Urinary bladder (tissue), 4 donors: ENCODE data around the gene NSFL1C. TPM values are rescaled to one million over a fixed set of nuclear protein-coding genes. Genes with fewer than 3 reads are reported as not detected.
"Not testable (repeated sequence)": the region's sequence is repeated elsewhere in the genome, so short reads cannot be mapped to it uniquely, and the experiment has no call there.

Experiments
- DNase-seq: peaks from one replicate; pipeline ENCODE4 v3.0.0-alpha.2; 2015; ENCODE audit errors: extremely low spot score
- H3K27ac ChIP-seq: one replicate; pipeline ENCODE4 v1.5.1; 2013; ENCODE audit warnings: low read depth, mild to moderate bottlenecking, moderate library complexity
- H3K36me3 ChIP-seq: one replicate; pipeline ENCODE4 v1.6.1; 2013; ENCODE audit warnings: mild to moderate bottlenecking, moderate library complexity; ENCODE audit not compliant: insufficient read depth
- H3K4me1 ChIP-seq: one replicate; pipeline ENCODE4 v1.6.1; 2013; ENCODE audit warnings: mild to moderate bottlenecking, moderate library complexity; ENCODE audit not compliant: insufficient read depth
- H3K4me3 ChIP-seq: one replicate; pipeline ENCODE4 v1.5.1; 2013; ENCODE audit warnings: low read depth, low read length
- WGBS: extraction: QIAGEN DNeasy Blood & Tissue Kit; methylation state at CpG from one replicate; pipeline ENCODE4 v1.1.7; 2013; 5-methylcytosine and 5-hydroxymethylcytosine counted together
- polyA plus RNA-seq: library from polyadenylated mRNA; stranded (reverse); fragments of 200-250 nt; gene quantifications from one replicate; pipeline ENCODE4 v1.2.3, GENCODE V29; 2013
- total RNA-seq: library from RNA; depleted of rRNA; stranded (reverse); fragments of >200 nt; gene quantifications from one replicate; pipeline ENCODE4 v1.2.3, GENCODE V29; 2014
- donor health status: healthy with polysubstance abuse.
- donor health status: healthy.

The NSFL1C gene
- total and polyA plus RNA-seq, 2 donors: 23.6 to 57.3 TPM

DNA sequence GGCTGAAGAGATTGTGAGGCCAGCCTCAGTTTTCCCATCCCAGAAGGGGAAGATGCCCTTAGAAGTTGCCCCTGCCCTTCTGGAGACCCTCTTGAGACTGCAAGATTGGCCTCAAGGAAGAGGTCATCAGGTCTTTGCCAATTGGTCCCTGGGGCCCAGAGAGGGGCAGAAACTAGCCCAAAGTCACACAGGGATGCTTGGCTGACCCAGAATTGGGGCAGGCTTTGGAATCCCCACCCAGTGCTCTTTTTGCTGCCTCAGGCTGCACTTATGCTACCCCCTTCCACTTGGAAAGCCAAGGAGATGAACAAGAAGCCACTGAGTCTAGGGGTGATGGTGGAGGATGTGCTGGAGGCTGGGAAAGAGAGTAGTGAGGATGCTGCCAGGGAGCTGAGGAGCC lies 48.9 kb downstream of the NSFL1C start:
- no peak overlapping the region for H3K4me3 ChIP-seq
- no peak overlapping the region for H3K27ac ChIP-seq
- H3K4me1 ChIP-seq: no peaks in the 10 kb centered on the region
- no peak for DNase-seq
- no peaks in the 10 kb centered on the region for H3K36me3 ChIP-seq

DNA sequence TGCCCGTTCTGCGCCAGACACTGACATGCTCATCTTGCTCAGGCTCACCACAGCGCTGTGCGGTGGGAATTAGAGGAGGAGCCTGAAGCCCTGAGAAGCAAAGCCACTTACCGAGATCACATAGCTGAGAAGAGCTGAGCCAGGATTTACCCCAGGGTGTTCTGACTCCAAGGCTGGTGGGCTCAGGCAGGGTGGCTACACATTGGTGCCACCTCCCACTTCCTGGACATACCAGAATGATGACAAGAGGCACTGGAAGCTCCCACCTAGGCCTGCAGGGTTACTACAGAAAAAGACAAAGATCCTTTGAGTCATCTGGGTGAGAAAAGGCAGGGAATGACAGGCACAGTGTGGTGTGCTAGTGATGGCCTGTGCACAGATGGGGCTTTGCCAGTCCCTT lies 49.4 kb downstream of the NSFL1C start:
- Histone ChIP-seq H3K4me1 (no peaks in the 10 kb centered on the region), H3K4me3 (no peak overlapping the region), H3K36me3 (no peaks in the 10 kb centered on the region), H3K27ac (no peak overlapping the region)
- WGBS: 63% methylated on average over 5 of the region's 5 CpGs
- no peak for DNase-seq

DNA sequence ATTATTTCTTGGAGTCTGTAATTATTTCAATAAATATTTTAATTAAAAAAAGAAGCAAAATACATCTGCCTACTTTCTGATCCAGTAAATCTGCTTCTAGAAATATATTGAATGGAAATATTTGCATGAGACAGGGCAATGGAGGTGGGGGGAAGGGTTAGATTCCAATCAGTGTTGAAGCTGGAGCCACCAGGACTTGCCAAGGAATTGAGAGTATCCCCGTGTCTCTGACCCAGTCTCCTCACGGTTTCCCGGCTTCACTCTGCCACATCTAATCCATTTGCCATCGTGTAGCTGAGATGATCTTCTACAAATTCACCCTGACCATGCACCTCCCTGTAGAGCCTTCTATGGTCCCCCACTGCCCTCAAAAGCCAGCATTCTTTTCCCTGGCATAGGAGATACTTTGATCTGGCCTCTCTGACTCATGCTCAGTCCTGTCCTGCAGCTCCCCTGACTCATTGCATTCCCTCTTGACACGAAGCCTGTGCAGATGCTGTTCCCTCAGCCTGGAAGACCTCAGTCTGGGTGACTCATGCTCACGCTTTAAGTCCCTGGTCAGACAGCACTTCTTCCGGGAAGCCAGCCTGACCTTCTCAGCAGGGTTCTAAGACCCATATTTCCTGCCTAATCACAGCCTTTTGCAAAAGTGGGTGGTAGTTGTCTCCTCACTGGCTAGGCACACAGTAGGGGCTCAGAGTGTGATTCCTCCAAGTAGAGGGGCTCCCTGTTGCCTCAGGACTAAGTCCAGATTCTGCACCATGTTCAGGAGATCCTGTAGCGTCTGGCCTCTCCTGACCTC lies 50.8 kb downstream of the NSFL1C start:
- Histone ChIP-seq H3K36me3 (no peaks in the 10 kb centered on the region), H3K4me1 (no peaks in the 10 kb centered on the region), H3K4me3 (no peak overlapping the region), H3K27ac (no peak overlapping the region)
- WGBS: 72% methylated on average over 8 of the region's 8 CpGs
- DNase-seq: no peak

DNA sequence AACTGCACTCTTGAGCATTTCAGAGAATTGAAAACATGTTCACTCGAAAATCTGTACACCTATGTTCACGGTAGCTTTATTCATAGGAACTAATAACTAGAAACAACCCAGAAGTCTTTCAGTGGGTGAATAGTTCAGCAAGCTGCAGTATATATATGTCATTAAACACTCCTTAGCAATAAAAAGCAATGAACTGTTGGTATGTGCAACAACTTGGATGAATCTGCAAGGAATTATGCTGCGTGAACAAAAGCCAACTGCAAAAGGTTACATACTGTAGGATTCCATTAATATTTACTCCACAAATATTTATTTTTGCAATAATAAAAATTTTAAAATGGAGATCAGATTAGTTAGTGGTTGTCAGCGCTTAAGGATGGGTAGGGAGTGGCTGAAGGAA lies 51.7 kb downstream of the NSFL1C start:
- DNase-seq: no peak
- no peaks in the 10 kb centered on the region for H3K36me3 ChIP-seq
- H3K27ac ChIP-seq: no peak overlapping the region
- no peak overlapping the region for H3K4me3 ChIP-seq
- no peaks in the 10 kb centered on the region for H3K4me1 ChIP-seq
- WGBS: 72% methylated on average over 4 of the region's 4 CpGs

DNA sequence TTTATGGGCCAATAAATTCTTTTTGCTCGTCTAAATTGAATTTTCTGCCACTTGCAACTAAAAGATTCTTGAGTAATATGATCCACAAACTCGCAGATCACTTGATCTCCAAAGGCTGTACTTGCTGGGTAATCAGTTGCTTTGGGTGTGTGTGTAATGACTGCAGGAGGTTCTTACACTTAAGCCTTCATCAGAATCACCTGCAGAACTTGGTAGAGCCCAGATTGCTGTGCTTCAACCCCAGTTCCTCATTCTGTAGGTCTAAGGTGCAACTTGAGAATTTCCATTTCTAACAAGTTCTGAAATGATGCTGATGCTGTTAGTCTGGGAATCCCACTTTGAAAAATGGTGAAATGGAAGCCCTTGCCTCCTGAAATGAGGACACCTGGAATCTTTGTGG lies 60.8 kb downstream of the NSFL1C start:
- Histone ChIP-seq H3K27ac (no peak overlapping the region), H3K4me1 (no peaks in the 10 kb centered on the region), H3K36me3 (no peaks in the 10 kb centered on the region), H3K4me3 (no peak overlapping the region)
- 35% methylated on average over 2 of the region's 2 CpGs for WGBS
- no peak for DNase-seq

DNA sequence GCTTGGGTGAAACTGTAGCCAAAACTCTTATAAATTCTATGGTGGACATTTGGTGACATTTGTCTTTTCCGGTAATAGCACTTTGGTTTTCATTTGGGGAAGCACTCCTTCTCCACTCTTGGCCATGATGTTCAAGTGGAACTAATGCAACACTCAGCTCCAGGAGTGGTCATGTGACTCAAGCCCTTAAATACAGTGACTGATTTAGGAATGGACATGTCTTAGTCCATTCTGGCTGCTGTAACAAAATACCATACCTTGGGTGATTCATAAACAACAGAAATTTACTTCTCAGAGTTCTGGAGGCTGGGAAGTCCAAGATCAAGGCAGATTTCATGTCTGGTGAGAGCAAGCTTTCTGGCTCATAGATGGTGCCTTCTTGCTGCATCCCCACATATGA lies 63.0 kb downstream of the NSFL1C start:
- no peak for DNase-seq
- H3K36me3 ChIP-seq: no peaks in the 10 kb centered on the region
- H3K4me1 ChIP-seq: no peaks in the 10 kb centered on the region
- no peak overlapping the region for H3K27ac ChIP-seq
- no peak overlapping the region for H3K4me3 ChIP-seq
- 46% methylated on average over 1 of the region's 1 CpG for WGBS

DNA sequence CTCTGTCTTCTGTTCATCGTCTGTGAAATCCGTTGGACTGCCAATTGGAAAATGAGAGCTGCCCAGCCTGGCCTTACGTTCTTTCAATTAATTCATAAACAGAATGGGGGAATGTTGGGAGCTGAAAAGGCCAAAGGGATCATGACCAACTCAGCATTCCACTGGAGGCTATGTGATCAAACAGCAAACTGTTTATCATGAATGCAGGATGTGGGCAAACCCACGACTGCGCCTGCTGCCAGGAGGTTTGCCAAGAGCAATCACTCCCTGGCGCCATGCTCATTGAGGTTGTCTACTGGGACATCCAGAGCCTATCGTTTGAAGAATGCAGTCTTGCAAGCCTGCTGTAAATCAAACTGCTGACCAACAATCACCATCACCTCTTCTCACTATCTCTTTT lies 64.5 kb downstream of the NSFL1C start:
- WGBS: 72% methylated on average over 7 of the region's 7 CpGs
- H3K36me3 ChIP-seq: no peaks in the 10 kb centered on the region
- no peak overlapping the region for H3K4me3 ChIP-seq
- H3K27ac ChIP-seq: no peak overlapping the region
- no peak for DNase-seq
- no peaks in the 10 kb centered on the region for H3K4me1 ChIP-seq

DNA sequence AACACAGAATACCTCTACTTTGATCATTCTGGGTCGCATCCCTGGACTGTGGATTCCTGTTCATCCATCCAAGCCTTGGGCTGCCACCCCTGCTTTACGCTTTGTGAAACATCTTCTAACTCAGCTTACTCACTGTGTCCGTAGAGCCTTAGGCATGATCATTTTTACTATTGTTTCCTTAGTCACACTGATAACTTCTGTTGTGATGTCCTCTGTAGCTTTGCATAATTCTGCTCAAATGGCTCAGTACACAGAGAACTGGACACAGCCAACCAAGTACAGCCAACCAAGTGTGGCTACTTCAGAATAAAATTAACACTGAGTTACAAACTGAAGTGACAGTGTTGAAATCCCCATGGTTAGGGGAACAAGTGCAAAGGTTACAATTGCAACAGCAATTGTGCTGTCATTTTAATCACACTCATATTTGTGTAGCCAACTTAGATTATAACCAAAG lies 65.2 kb downstream of the NSFL1C start:
- WGBS: 59% methylated on average over 3 of the region's 3 CpGs
- H3K4me3 ChIP-seq: no peak overlapping the region
- no peak overlapping the region for H3K27ac ChIP-seq
- no peaks in the 10 kb centered on the region for H3K4me1 ChIP-seq
- no peaks in the 10 kb centered on the region for H3K36me3 ChIP-seq
- no peak for DNase-seq

DNA sequence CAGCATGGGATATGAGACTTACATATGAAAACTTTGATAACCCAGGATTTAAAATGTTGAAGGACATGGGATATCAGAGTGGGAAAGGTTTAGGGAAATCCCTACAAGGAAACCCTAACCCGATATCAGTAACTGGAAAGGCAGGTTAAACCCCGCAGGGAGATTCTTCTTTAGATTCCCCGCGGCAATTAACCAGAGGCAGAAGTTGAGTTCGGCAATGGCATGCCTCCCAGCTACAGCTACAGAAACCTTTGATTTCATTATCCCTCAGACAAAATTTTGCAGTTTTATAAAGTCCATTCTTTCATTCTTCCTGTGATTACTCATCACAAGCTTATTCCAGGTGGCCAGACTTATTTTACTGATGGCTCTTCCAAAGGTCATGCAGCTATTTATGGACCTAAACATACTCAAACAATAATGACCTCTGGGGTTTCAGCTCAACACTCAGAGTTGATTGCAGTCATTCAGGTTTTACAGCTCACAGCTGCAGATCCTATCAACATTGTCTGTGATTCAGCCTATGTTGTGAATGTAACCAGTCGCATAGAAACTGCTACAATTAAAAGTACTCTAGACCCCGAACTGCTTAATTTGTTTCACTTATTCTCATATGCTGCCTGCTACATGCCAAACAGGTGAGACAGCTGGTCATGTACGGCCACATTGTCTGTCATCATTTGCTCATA lies 66.8 kb downstream of the NSFL1C start:
- WGBS: 21% methylated on average over 8 of the region's 8 CpGs
- not testable (repeated sequence) for H3K4me1 ChIP-seq, H3K36me3 ChIP-seq, H3K4me3 ChIP-seq, H3K27ac ChIP-seq
- peak; percentile 67 for DNase-seq

DNA sequence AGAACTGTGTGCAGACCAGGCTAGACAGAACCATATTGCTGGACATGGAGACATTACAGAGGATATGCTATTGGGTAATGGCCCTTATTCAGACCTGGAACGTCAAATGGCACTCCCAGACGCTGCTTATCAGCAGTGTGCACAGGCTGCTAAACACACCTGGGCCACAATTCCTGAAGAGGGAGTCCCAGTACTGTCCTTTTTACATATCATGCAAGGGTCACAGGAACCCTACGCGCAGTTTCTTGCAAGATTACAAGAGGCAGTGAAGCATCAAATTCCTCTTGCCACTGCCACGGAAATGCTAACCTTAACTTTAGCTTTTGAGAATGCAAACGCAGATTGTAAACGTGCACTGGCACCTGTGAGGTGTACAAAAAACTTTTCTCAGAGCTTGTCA lies 68.5 kb downstream of the NSFL1C start:
- H3K4me1 ChIP-seq, DNase-seq, H3K27ac ChIP-seq, H3K4me3 ChIP-seq, H3K36me3 ChIP-seq: not testable (repeated sequence)
- WGBS: 58% methylated on average over 7 of the region's 7 CpGs

DNA sequence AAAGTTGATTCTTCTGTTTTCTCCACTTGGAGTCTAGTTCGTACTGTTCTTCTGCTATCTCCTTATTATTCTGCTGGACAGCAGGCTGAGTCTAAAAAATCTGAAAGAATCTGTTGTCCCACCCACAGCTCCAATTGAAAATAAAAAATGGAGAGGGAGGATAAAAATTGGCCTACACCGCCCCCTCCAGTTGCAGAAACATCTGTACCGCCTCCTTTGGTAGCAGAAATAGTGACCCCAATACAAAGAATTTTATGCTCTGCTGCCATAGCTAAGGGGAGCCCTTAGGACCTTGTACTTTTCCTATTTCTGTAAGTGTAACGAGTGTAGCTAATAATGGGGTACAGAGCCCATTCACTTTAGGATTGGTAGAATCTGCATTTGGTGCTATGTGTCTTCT lies 68.9 kb downstream of the NSFL1C start:
- no peak overlapping the region for H3K27ac ChIP-seq
- no peaks in the 10 kb centered on the region for H3K36me3 ChIP-seq
- WGBS: 68% methylated on average over 4 of the region's 4 CpGs
- no peak overlapping the region for H3K4me3 ChIP-seq
- DNase-seq: no peak
- peaks cover 2% of the 10 kb centered on the region for H3K4me1 ChIP-seq

DNA sequence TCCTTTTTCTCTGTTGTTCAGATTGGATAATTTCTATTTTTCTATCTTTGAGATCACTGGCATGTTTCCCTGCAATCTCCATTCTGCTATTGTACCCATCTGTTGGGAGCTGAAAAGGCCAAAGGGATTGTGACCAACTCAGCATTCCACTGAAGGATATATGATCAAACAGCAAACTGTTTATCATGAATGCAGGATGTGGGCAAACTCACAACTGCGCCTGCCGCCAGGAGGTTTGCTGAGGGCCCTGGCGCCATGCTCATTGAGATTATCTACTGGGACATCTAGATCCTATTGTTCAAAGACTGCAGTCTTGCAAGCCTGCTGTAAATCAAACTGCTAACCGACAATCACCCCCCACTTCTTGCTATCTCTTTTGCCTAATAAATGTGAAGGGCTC lies 69.9 kb downstream of the NSFL1C start:
- no peak overlapping the region for H3K27ac ChIP-seq
- peaks cover 2% of the 10 kb centered on the region for H3K4me1 ChIP-seq
- DNase-seq: no peak
- no peaks in the 10 kb centered on the region for H3K36me3 ChIP-seq
- H3K4me3 ChIP-seq: no peak overlapping the region
- 68% methylated on average over 4 of the region's 4 CpGs for WGBS

DNA sequence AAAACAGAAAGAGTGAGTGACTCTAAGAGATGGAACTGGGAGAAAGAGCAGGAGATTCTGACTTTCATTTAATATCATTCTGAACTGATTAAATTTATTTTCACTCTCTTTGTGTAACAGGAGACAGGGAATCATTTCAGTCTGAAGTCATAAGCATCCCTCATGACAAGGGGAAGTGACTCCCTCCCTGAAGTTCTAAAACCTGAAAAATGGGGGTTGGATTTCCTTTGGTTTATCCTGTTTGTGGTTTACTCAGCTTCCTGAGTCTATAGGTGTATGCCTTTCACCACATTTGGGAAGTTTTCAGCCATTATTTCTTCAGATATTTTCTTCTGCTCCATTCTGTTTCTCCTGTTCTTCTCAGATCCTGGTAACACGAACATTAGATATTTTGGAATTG lies 70.4 kb downstream of the NSFL1C start:
- no peak overlapping the region for H3K27ac ChIP-seq
- no peak for DNase-seq
- WGBS: 70% methylated on average over 1 of the region's 1 CpG

DNA sequence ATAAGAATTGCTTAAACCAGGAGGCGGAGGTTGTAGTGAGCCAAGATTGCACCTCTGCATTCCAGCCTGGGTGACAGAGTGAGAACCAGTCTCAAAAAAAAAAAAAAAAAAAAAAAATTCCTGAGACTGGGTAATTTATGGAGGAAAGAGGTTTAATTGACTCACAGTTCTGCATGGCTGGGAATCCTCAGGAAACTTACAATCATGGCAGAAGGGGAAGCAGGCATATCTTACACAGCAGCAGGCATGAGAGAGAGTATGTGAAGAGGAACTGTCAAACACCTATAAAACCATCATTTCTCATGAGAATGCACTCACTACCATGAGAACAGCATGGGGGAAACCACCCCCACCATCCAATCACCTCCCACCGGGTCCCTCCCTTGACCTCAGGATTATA lies 72.0 kb downstream of the NSFL1C start:
- no peak for DNase-seq
- no peak overlapping the region for H3K4me3 ChIP-seq
- H3K4me1 ChIP-seq: peaks cover 2% of the 10 kb centered on the region
- 53% methylated on average over 2 of the region's 2 CpGs for WGBS
- no peak overlapping the region for H3K27ac ChIP-seq
- H3K36me3 ChIP-seq: no peaks in the 10 kb centered on the region

More for the DNA sequence above, 70.4 kb downstream of the NSFL1C start:
- H3K36me3 ChIP-seq: no peaks in the 10 kb centered on the region
- H3K4me3 ChIP-seq: no peak overlapping the region
- peaks cover 2% of the 10 kb centered on the region for H3K4me1 ChIP-seq
